ENCODE measurements around the gene ZNF879.

ZNF879 gene

GRCh38 chr5:179023528-179024189 lies at the start of gene ZNF879:
Gene ZNF879 (plus strand): TSS chr5:179023804. CDS start chr5:179025005, 1,201 bp downstream.
- peak; percentile 87 to 89 for DNase-seq (ENCODE audit: low read depth in 2 of 2)

DNA sequence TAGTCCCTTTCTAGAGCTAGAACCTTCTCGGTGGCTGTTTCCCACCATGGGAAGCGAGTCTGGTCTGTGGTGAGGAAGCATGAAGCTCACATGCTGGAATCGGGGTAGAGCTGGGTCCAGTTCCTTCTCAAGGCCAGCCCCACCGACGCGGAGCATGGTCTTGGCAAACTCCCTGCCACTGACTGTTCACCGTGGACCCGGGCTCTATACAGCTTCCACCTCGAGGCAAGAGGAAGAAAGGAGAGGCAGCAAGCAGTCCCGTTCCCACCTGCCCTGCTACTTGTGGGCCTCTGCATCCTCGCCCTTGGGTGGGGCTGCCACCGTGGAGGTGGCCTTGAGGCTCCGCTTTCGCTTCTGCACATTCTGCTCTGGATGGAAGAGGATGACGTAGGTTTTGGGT lies 42.2 kb upstream of the ZNF879 start:
- no peak for DNase-seq (ENCODE audit: low read depth in 2 of 2)

GRCh38 chr5:178982941-178983340 lies 40.7 kb upstream of the ZNF879 start:
- DNase-seq (ENCODE audit: low read depth in 2 of 2), result no peak

- no peak for DNase-seq (ENCODE audit: low read depth in 2 of 2)
Measured at GRCh38 chr5:178983728-178984127, 39.9 kb upstream of the ZNF879 start.

DNA sequence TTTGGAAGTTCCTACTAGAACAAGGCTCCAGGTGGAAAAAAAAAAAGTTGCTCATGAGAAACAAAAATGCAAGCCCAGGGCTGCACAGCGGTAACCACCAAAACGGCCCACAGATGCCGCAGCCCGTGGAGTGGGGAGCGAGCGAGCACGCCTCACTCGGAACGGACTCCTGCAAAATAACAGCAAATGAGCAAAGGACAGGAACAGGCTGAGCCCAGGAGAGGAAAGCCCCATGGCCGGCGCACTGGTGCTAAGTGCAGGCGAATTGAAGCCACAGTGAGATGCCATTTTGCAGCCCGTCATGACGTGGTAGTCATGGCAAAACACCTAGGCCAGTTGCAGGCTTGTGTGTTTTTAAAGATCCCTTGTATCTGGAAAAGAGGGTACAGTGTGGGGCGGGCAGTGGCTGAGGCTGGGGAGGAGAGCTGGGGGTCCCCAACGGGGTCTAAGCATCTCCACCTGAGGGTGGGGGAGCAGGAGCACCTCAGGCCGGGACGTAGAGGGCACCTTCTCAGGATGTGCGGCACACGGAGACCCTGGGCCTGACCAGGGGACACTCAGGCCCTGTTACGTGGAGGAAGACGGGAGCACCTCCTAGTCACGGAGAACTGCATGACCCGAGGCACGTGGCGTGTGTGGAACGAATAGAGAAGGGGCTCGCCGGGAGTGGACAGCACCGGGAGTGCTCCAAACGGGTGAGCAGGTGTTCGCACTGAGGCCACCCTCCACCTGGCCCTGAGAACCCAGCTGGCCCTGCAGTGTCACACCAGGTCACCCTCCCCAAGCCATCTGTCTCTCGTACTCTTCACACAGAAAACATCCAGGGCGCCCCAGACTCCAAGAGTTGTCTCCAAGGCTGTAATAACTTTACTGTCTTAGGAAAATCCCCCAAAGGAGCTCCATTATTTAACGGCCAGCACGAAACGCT lies 39.2 kb upstream of the ZNF879 start:
- DNase-seq (ENCODE audit: low read depth in 2 of 2), result no peak

DNA sequence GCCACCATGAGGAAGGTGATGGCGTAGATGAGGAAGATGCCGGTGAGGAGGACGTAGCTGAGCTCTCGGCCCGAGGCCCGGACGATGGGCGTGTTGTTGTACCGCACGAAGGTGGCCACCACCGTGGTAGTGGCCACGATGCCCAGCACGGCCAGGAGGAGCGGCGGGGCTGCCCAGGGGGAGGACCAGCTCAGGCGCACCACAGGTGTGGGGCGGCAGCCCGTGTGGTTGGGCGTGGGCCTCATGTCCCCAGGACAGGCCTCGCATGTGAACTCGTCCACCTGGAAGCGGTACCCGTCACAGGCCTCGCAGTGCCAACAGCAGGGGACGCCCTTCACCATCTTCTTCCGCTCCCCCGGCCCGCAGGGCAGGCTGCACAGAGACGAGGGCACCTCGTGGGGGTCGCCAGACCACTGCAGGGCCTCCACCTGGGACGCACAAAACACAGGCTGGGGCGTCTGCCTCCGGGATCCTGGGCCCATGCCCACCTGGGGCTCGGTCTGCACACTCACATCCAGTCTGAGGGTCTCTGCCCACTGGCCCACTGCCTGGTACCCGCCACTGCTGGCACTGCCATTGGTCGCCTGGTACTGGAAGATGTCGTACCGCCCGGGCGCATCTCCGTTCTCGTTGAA lies 37.2 kb upstream of the ZNF879 start:
- no peak for DNase-seq (ENCODE audit: low read depth in 2 of 2)

GRCh38 chr5:178988436-178989220 lies 35.0 kb upstream of the ZNF879 start:
- no peak for DNase-seq (ENCODE audit: low read depth in 2 of 2)

GRCh38 chr5:178989311-178989710 lies 34.3 kb upstream of the ZNF879 start:
- DNase-seq (ENCODE audit: low read depth in 2 of 2), result no peak

GRCh38 chr5:178990491-178990890 lies 33.1 kb upstream of the ZNF879 start:
- DNase-seq (ENCODE audit: low read depth in 2 of 2), result no peak

DNA sequence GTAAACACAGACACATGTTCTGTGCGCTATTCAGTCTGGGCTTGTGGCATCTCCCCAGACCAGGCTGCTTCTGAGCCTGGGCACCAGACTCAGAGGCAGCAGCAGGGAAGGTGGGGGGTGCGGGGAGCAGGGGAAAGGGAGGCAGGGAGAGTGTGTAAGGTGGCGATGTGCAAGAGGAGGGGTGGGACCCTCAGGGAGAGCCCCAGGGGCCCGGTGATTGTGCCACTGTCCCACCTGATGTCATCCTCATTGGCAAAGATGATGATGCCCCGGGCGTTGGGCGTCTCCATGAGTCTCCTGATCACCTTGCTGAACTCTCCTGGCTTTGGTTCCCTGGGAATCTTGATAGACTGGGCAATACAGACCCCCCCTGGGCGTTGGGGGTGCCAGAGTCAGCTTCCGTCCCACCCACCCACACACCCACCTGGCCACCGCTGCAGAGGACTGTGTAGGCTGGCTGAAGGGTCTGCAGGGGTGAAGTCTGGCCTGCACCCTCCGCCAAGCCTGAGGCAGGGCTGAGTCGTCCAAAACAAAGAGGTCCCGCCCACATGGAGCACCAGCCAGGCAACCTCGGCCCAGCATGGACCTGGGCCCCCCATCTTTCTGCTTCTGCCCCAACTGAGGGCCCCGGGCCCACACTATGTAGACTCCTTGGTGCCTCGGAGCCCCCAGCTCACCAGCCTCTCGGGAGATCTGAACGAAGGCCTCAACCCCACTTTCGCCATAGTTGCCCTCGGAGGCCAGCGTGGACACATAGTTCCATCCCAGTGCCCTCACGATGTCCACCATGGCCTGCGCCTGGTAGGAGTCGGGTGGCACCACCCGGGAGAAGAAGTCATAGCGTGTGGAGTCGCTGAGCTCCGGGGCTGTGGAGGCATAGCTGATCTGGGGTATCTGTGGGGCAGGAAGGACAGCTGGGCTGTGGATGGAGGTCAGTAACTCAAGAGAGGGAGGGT lies 32.1 kb upstream of the ZNF879 start:
- DNase-seq (ENCODE audit: low read depth in 2 of 2), result no peak

- DNase-seq (ENCODE audit: low read depth in 2 of 2), result no peak
Measured at GRCh38 chr5:178992291-178992895, 31.2 kb upstream of the ZNF879 start.

- no peak for DNase-seq (ENCODE audit: low read depth in 2 of 2)
Measured at GRCh38 chr5:178993236-178993765, 30.3 kb upstream of the ZNF879 start.

DNA sequence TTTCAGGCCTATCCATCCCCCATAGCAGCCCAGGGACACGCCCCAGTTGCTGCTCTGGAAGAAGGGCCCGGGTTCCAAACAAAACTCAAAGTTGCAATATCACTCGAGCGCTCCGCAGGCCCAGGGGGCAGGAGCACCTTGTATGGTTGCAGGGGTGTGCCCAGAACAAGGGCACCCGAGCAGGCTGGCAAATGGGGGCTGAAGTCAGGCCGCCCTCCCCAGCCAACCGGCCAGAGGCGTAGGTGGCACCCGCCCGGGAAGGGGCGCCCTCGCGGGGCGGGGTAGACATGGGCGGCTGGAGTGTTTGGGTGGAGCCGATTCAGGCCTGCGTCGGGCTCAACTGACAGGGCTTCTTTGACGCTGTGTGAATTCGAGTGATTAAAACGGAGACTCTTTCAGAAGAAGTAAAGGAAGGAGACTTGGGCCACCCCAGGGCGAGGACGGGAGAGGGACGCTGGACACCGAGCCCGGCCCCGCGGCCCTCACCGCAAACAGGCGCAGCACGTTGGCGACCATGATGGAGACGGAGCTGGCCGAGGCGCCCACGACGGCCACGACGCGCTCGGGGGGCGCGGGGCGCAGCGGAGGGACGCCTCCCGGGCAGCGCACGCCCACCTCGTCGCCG lies 29.5 kb upstream of the ZNF879 start:
- DNase-seq (ENCODE audit: low read depth in 2 of 2), result no peak

DNA sequence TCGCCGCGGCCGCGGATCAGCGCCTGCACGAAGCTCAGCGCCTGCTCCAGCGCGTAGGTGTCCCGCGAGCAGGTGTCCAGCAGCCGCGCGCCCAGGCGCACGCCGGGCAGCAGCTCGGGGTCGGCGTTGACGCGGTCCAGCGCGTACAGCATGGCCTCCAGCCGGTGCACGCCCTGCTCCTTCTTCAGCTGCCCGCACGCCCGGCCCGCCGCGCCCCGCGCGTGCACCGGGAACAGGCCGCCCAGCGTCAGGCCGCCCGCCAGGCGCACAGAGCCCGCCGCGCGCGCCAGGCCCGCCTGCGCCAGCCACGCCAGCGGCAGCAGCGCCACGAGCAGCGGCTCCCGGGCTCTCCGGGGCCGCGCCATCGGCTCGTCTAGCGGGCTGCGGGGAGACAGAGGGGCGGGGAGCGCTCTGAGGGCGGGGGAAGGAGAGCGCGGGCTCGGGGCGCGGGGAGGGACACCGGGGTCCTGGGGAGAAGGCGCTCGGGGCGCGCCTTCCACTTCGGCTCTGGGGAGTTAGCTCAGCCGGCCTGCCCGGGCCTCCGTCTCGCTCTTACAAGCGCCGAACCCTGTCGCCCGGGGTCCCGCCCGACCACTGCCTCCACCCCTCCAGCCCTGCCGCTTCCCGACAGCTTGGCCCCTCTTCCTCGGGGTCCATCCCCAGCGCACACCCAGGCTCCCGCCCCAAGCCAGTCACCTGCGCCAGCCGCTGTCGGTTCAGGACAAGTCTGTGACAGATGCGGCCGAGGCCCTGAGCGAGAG lies 28.8 kb upstream of the ZNF879 start, which contains the start of gene GRM6:
Gene GRM6, minus strand, starts transcription at position 741 of the 761 bp plus-strand sequence. Its CDS starts 376 bp downstream, at position 365.
- DNase-seq (ENCODE audit: low read depth in 2 of 2), result no peak

GRCh38 chr5:178995341-178995690 lies 28.3 kb upstream of the ZNF879 start:
- no peak for DNase-seq (ENCODE audit: low read depth in 2 of 2)

GRCh38 chr5:178996156-178996555 lies 27.4 kb upstream of the ZNF879 start:
- no peak for DNase-seq (ENCODE audit: low read depth in 2 of 2)

- DNase-seq (ENCODE audit: low read depth in 2 of 2), result no peak
Measured at GRCh38 chr5:178997191-178997590, 26.4 kb upstream of the ZNF879 start.

GRCh38 chr5:178998441-178998840 lies 25.2 kb upstream of the ZNF879 start:
- no peak for DNase-seq (ENCODE audit: low read depth in 2 of 2)

GRCh38 chr5:179006564-179006963 lies 17.0 kb upstream of the ZNF879 start:
- no peak for DNase-seq (ENCODE audit: low read depth in 2 of 2)
